HG03108 (cell line): ENCODE measurements around the gene SLC4A9.

Experiments
- ATAC-seq: cut with Tn5 transposase; IDR thresholded peaks from one replicate; pipeline ENCODE4 v1.9.1; 2021; ENCODE audit warnings: moderate library complexity; ENCODE audit not compliant: unreplicated experiment

The SLC4A9 gene, protein sequence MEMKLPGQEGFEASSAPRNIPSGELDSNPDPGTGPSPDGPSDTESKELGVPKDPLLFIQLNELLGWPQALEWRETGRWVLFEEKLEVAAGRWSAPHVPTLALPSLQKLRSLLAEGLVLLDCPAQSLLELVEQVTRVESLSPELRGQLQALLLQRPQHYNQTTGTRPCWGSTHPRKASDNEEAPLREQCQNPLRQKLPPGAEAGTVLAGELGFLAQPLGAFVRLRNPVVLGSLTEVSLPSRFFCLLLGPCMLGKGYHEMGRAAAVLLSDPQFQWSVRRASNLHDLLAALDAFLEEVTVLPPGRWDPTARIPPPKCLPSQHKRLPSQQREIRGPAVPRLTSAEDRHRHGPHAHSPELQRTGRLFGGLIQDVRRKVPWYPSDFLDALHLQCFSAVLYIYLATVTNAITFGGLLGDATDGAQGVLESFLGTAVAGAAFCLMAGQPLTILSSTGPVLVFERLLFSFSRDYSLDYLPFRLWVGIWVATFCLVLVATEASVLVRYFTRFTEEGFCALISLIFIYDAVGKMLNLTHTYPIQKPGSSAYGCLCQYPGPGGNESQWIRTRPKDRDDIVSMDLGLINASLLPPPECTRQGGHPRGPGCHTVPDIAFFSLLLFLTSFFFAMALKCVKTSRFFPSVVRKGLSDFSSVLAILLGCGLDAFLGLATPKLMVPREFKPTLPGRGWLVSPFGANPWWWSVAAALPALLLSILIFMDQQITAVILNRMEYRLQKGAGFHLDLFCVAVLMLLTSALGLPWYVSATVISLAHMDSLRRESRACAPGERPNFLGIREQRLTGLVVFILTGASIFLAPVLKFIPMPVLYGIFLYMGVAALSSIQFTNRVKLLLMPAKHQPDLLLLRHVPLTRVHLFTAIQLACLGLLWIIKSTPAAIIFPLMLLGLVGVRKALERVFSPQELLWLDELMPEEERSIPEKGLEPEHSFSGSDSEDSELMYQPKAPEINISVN

GRCh38 chr5:140360101-140360500 is at the start of gene SLC4A9:
Gene SLC4A9 (plus strand): TSS chr5:140360194. CDS start chr5:140360237, 43 bp downstream.
- ATAC-seq, result no peak

- ATAC-seq, result no peak
These were observed 49.6 kb upstream of the SLC4A9 start for GRCh38 chr5:140310434-140310833.

DNA sequence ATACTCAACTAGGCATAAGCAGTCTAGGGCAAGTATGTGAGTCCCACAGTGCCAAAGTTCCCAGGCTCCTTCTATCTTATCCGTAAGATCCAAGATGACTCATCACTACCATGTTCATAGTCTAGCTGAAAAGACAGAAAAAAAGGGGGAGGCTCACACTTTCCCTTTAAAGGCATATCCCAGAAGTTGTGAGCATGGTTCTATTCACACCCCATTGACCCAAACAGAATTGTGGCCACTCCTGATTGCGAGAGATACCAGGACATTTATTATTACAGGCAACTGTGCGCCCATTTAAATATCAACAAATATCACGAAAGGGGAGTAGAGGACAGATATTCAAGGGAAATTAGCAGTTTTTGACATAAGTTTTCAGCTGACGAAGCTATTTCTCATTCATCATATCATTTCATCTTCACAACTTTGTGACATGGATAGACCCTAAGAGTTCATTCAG is 49.0 kb upstream of the SLC4A9 start:
- no peak for ATAC-seq

- no peak for ATAC-seq
These were observed 47.8 kb upstream of the SLC4A9 start for GRCh38 chr5:140312067-140312790.

DNA sequence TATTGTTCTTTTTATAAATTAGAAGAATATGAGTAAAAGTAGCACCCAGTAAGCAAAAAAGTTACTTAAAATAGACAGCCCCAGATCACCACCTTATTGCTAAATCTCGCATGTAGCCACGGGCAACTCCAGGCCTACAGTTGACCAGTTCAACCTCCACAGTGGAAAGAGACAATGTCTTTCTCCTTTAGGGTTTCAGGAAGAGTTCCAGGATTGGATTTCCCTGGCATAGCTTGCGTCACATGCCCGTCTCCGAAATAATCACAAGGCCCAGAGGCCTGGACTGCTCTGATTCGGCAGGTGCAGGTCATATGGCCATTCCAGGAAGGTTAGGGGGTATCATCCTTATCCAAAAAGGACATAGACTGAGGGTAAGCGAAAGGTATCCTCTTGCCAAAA is 47.2 kb upstream of the SLC4A9 start:
- ATAC-seq, result no peak

GRCh38 chr5:140317859-140318258 is 42.1 kb upstream of the SLC4A9 start:
- ATAC-seq, result no peak

GRCh38 chr5:140318792-140319191 is 41.2 kb upstream of the SLC4A9 start:
- no peak for ATAC-seq

DNA sequence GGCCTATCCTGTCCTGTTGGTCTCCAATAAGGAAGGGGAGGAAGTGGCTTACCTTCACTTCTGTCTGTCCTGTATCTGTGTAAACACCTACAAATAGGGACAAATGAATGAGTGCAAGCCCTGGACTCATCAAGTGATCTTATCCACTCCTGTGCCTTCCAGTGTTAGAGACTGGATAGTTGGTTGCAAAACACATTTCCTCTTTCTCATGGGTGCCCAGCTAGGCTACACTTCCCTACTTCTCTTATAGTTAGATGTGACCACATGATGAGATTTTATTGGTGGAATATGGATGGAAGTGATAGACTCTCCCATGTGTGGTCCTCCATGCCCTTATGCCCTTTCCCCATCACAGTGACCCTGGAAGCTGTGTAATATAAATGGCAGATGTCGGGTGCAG is 40.2 kb upstream of the SLC4A9 start:
- no peak for ATAC-seq

DNA sequence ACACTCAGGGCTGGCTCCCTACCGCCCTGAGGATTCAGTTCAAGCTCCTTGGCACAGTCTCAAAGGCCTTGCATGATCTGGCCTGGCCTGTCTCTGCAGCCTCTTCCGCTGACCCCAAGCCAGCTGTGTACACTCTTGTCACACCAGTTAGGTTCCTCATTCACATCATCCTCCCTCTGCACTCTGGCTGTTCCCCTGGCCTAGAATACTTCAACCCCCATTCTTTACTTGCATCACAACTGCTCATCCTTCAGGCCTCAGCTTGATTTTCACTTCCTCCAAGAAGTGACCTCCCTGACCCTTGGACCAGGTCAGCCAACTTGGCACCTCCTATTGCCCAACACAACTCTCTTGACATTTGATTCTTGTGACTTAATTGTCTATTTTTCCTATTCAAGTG is 38.2 kb upstream of the SLC4A9 start:
- ATAC-seq, result peak; percentile 63

GRCh38 chr5:140322751-140323731 is 37.0 kb upstream of the SLC4A9 start:
- ATAC-seq, result no peak

DNA sequence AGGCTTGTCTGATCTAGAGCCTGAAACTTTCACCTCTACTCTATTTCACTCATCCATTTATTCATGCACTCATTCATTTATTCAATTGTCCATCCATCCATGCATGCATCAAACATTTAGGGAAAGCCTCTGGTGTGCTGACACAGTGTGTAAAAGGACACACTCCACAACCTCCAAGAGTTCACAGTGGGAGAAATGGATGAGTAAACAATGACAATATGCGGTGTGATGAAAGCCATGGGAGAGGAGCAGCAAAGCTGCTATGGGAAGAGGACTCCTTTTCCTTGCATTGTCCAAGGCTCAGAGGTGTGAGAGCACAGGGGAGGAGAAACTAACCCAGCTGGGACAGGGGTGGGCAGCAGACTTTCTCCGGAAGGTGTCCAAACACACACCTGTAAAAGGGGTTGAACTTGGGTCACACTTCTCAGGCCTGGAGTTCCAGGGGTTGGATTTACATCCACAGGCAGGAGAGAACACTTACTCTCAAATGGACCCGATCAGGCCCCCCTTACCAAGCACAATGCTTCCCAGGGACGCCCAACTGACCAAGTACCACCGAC is 35.9 kb upstream of the SLC4A9 start:
- no peak for ATAC-seq

GRCh38 chr5:140324617-140325241 is 35.3 kb upstream of the SLC4A9 start:
- ATAC-seq, result no peak

DNA sequence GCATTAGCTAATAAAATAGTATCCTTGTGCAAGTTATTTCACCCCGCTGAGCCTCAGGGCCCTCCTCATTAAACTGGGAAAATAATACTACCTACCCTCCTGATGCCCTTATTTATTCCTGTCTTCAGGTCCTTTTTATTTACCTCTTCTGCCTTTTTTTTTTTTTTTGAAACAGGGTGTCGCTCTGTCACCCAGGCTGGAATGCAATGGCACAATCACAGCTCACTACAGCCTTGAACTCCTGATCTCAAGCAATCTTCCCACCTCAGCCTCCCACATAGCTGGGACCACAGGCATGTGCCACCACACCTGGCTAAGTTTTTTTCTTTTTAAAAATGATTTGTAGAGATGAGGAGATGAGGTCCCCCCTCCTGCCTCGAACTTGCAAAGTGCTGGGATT is 34.5 kb upstream of the SLC4A9 start:
- ATAC-seq, result no peak

DNA sequence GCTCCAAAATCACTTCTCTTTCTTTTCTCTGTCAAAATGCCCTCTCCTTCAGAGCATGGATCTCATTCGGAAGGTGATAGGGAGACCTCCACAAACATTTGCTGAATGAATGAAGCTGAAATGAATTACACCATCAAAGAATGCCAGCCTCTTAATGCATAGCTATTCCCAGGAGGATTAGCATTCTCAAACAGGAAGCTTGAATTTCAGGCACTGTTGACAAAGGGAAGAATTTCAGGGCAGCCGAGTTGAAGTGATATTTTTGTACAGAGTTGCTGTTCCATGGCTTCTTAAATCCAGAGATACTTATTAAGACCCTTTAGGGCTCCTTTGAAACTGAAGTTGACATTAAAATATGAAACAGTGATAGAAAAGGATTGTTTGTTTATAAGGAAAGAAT is 32.4 kb upstream of the SLC4A9 start:
- no peak for ATAC-seq

GRCh38 chr5:140328036-140328764 is 31.8 kb upstream of the SLC4A9 start:
- no peak for ATAC-seq

- ATAC-seq, result no peak
These were observed 30.1 kb upstream of the SLC4A9 start for GRCh38 chr5:140329739-140330481.

DNA sequence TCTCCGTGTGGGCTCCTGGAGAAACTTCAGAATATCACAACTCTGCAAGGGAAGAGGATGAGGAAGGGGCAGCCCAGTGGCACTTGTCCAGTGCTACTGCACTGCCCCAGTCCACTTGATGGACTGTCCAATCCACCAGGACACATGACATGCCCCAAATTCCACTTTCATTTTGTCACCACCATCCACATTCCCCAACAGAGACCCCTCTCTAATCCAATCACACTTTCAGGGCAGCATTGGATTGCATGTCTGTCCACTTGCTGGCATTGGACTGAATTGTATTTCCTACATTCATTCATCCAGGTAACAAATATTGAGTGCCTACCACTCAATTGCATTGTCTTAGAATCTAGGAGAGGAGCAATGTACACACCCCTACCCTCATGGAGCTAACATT is 28.4 kb upstream of the SLC4A9 start:
- ATAC-seq, result no peak

DNA sequence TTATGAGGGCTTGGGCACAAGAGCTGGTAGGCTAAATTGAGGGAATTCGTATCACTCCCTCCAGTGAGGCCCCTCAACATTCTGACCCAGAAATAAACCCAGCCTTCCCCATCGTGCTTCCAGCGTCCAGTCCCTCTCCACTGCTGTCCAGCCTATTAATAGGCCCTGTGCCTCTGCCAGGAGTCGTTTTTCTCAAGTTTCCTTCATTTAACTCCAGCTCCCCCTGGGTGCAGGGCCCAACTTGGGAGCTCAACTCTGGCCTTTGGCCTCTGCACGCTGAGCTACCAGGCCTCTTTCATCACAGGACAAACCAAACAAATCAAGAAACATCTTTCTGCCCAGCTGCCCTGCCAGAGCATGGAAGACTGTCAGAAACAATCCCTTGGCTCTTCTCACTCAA is 23.6 kb upstream of the SLC4A9 start:
- no peak for ATAC-seq
